SK-N-SH (cell line): ENCODE results near the gene AFF1. TPM values are rescaled to one million over a fixed set of nuclear protein-coding genes. Genes with fewer than 3 reads are reported as not detected.
"Not testable (repeated sequence)": the region's sequence is repeated elsewhere in the genome, so short reads cannot be mapped to it uniquely, and the experiment has no call there.

ENCODE experiments used
- CTCF ChIA-PET: fragments of 300-600, 350-600 bp; formaldehyde crosslinking; extraction: SDS; loops from one replicate; lab custom pipeline; 2021; lab: Yijun Ruan, JAX
- POLR2A ChIA-PET: fragments of 350-600 bp; sonication (Branson Sonifier 250); formaldehyde crosslinking; extraction: SDS; loops from one replicate; lab custom pipeline; 2020; ENCODE audit warnings: antibody characterized with exemption, inconsistent platforms; lab: Yijun Ruan, JAX
- DNase-seq: peaks from one replicate; pipeline ENCODE4 v3.0.0; 2012
- H2AFZ ChIP-seq: fragments of 200-600 bp; sonication (generic); 2 replicates; pipeline ENCODE4 v1.8.1; 2016; ENCODE audit warnings: antibody characterized with exemption, mild to moderate bottlenecking, low read depth
- H3F3A ChIP-seq: fragments of 200-600 bp; sonication (generic); replicated peaks from 2 replicates; pipeline ENCODE3; 2016; ENCODE audit warnings: antibody characterized with exemption, mild to moderate bottlenecking; ENCODE audit not compliant: insufficient read depth
- H3K27ac ChIP-seq, 2 experiments: fragments of 200-500 bp in 1 of 2; fragments of 200-600 bp in 1 of 2; sonication (Bioruptor generic) in 1 of 2; sonication (generic), shearing (Covaris generic) in 1 of 2; 2 replicates each; pipeline versions ENCODE4 v1.5.1 to v1.6.1; 2014 to 2016; ENCODE audit warnings: low read depth in 2 of 2, inconsistent platforms in 1 of 2, low read length in 1 of 2, mild to moderate bottlenecking in 1 of 2, mixed read lengths in 1 of 2
- H3K27me3 ChIP-seq: fragments of 200-600 bp; sonication (generic), shearing (Covaris generic); 2 replicates; pipeline ENCODE4 v1.6.1; 2016; ENCODE audit warnings: mixed run types; ENCODE audit not compliant: insufficient read depth
- H3K36me3 ChIP-seq, 2 experiments: fragments of 200-500 bp in 1 of 2; fragments of 200-600 bp in 1 of 2; sonication (Bioruptor generic) in 1 of 2; sonication (generic) in 1 of 2; replicated peaks in 1 of 2; 2 replicates each; pipeline versions ENCODE3 to v1.5.1; 2014 to 2016; ENCODE audit warnings: low read length in 1 of 2, mild to moderate bottlenecking in 1 of 2; ENCODE audit not compliant: insufficient read depth in 2 of 2, control insufficient read depth in 1 of 2
- H3K4me1 ChIP-seq, 2 experiments: fragments of 200-500 bp in 1 of 2; fragments of 200-600 bp in 1 of 2; sonication (Bioruptor generic) in 1 of 2; sonication (generic), shearing (Covaris generic) in 1 of 2; 2 replicates each; pipeline versions ENCODE4 v1.5.1 to v1.6.1; 2014 to 2016; ENCODE audit warnings: low read depth in 1 of 2, low read length in 1 of 2, mixed run types in 1 of 2; ENCODE audit not compliant: insufficient read depth in 2 of 2, control insufficient read depth in 1 of 2
- H3K4me2 ChIP-seq: fragments of 200-600 bp; sonication (generic), shearing (Covaris generic); 2 replicates; pipeline ENCODE4 v1.6.1; 2017; ENCODE audit warnings: mixed run types
- H3K4me3 ChIP-seq, 2 experiments: fragments of 200-500 bp in 1 of 2; fragments of 200-600 bp in 1 of 2; sonication (Bioruptor generic) in 1 of 2; sonication (generic), shearing (Covaris generic) in 1 of 2; 2 replicates each; pipeline versions ENCODE4 v1.5.1 to v1.8.1; 2014 to 2016; ENCODE audit warnings: low read depth in 2 of 2, inconsistent platforms in 1 of 2, low read length in 1 of 2, mild to moderate bottlenecking in 1 of 2, mixed read lengths in 1 of 2, moderate library complexity in 1 of 2
- H3K79me2 ChIP-seq: fragments of 200-600 bp; sonication (generic); 2 replicates; pipeline ENCODE4 v1.8.1; 2017; ENCODE audit warnings: mild to moderate bottlenecking; ENCODE audit not compliant: insufficient read depth
- H3K9ac ChIP-seq: fragments of 200-600 bp; sonication (generic); 2 replicates; pipeline ENCODE4 v1.6.1; 2017; ENCODE audit warnings: mixed run types
- H3K9me2 ChIP-seq: fragments of 200-600 bp; sonication (generic); 2 replicates; pipeline ENCODE4 v1.6.1; 2017; ENCODE audit warnings: mixed run types
- H3K9me3 ChIP-seq: fragments of 200-600 bp; sonication (generic); 2 replicates; pipeline ENCODE4 v1.6.1; 2017; ENCODE audit warnings: mixed run types, mild to moderate bottlenecking, moderate library complexity
- H4K20me1 ChIP-seq: fragments of 200-600 bp; sonication (generic); 2 replicates; pipeline ENCODE4 v1.6.1; 2017; ENCODE audit warnings: mild to moderate bottlenecking, mixed run types; ENCODE audit not compliant: insufficient read depth
- ELF1 ChIP-seq: IDR thresholded peaks from 2 replicates; pipeline ENCODE4 v1.4.0; 2012
- EZH2phosphoT487 ChIP-seq: fragments of 200-600 bp; sonication (generic); IDR thresholded peaks from 2 replicates; pipeline ENCODE4 v1.6.1; 2017; ENCODE audit warnings: low read depth, mixed run types, mild to moderate bottlenecking, antibody characterized with exemption, moderate library complexity, borderline replicate concordance
- FOSL2 ChIP-seq: IDR thresholded peaks from 2 replicates; pipeline ENCODE4 v1.4.0; 2012; ENCODE audit warnings: low read depth, mild to moderate bottlenecking, moderate library complexity, borderline replicate concordance
- GATA2 ChIP-seq: sonication (generic); formaldehyde crosslinking; IDR thresholded peaks from 2 replicates; pipeline ENCODE4 v1.5.0; 2020; ENCODE audit warnings: mild to moderate bottlenecking, missing genetic modification reagents
- NRF1 ChIP-seq: IDR thresholded peaks from 2 replicates; pipeline ENCODE4 v1.6.1; 2012; ENCODE audit warnings: low read depth, mild to moderate bottlenecking, low read length
- RFX5 ChIP-seq: IDR thresholded peaks from 2 replicates; pipeline ENCODE4 v1.6.1; 2012; ENCODE audit warnings: mild to moderate bottlenecking, improper control_type of control experiment, low read length
- SMC3 ChIP-seq: IDR thresholded peaks from 2 replicates; pipeline ENCODE4 v1.6.1; 2012; ENCODE audit warnings: low read depth, low read length, improper control_type of control experiment
- TCF12 ChIP-seq: IDR thresholded peaks from 2 replicates; pipeline ENCODE4 v1.4.0; 2012
- YY1 ChIP-seq: IDR thresholded peaks from 2 replicates; pipeline ENCODE4 v1.4.0; 2012; ENCODE audit warnings: low read depth, mild to moderate bottlenecking
- WGBS: methylation state at CpG from one replicate; pipeline ENCODE4 v1.1.6; 2017; ENCODE audit warnings: low lambda C conversion rate; 5-methylcytosine and 5-hydroxymethylcytosine counted together
- polyA plus RNA-seq, 3 experiments: library from polyadenylated mRNA; depleted of rRNA; stranded (reverse); fragments of >200 nt; gene quantifications; 2 replicates each; pipeline ENCODE4 v1.2.3, GENCODE V29; 2012
- TF ChIP-seq, protein P1 (sequence below): IDR thresholded peaks from 2 replicates; pipeline ENCODE4; 2012

AFF1 gene
- polyA plus RNA-seq, 1 of the 3 experiments (the other 2 are of a cell fraction): 2.7 TPM

GRCh38 chr4:87080462-87080861 lies 145.7 kb downstream of the AFF1 start:
- H3K9me3 ChIP-seq: no peaks in the 10 kb centered on the region
- 96% methylated on average over 3 of the region's 3 CpGs for WGBS
- H3K9me2 ChIP-seq: no peaks in the 10 kb centered on the region
- no peak overlapping the region for H3K9ac ChIP-seq
- H4K20me1 ChIP-seq: no peaks in the 10 kb centered on the region
- H3K4me1 ChIP-seq: no peaks in the 10 kb centered on the region; a peak in 1 of 4 replicates
- H3K27ac ChIP-seq: no peak overlapping the region
- TF ChIP-seq TCF12: no peak
- H3K27me3 ChIP-seq: no peaks in the 10 kb centered on the region
- POLR2A ChIA-PET: interaction anchor here (1.7 kb wide), 1 partner anchor 74 kb away, joined by 4 read pairs; no protein-coding TSS in a partner anchor
- no peak overlapping the region for H3K4me3 ChIP-seq
- CTCF ChIA-PET: interaction anchor here (1.1 to 2.7 kb wide), 6 partner anchors 9 to 159 kb away, joined by 3 to 20 read pairs (median 5); no protein-coding TSS in a partner anchor
- peaks cover 0 to 8% of the 10 kb centered on the region in 2 experiments for H3K36me3 ChIP-seq
- DNase-seq: no peak
- 0 out of 2 replicates have a peak, but pooled peaks cover 4% of the 10 kb centered on the region for H3K79me2 ChIP-seq
- H3K4me2 ChIP-seq: no peak overlapping the region
- no peaks in the 10 kb centered on the region for H3F3A ChIP-seq
- no peak overlapping the region for H2AFZ ChIP-seq

DNA sequence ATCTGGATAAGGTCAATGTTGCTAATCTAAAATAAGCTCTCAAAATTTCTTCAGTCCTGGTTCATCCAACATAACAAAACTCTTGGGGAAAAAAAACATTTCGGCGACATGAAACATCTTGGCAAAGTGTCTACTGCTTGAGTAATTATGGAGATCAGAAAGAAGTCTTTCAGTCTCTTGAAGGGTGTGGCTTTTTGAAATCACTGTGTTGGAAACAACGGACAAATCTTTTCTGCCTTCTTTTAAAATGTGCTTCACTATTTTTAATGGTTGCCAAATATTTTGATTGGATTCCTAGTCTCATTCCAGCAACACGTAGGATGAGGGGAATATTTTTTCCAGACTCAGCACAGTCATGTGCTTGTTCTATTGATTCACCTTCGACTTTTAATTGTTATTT lies 147.0 kb downstream of the AFF1 start:
- H3K36me3 ChIP-seq: peaks cover 0 to 8% of the 10 kb centered on the region in 2 experiments
- H3F3A ChIP-seq: no peaks in the 10 kb centered on the region
- no peak overlapping the region for H2AFZ ChIP-seq
- H3K4me3 ChIP-seq: no peak overlapping the region
- DNase-seq: no peak
- no peaks in the 10 kb centered on the region for H3K9me2 ChIP-seq
- H3K79me2 ChIP-seq: 0 out of 2 replicates have a peak, but pooled peaks cover 4% of the 10 kb centered on the region
- ChIA-PET POLR2A (no interaction called here), CTCF (interaction anchor here (0.7 to 1.0 kb wide), 2 partner anchors 46 to 159 kb away, joined by 3 read pairs; no protein-coding TSS in a partner anchor)
- no peak overlapping the region for H3K9ac ChIP-seq
- WGBS: 95% methylated on average over 5 of the region's 5 CpGs
- TF ChIP-seq RFX5 (no peak), GATA2 (CRISPR knock-in tag) (no peak), TCF12 (no peak), NRF1 (no peak), YY1 (no peak), SMC3 (no peak), FOSL2 (no peak), EZH2phosphoT487 (no peak), ELF1 (no peak)
- TF ChIP-seq, protein P1, sequence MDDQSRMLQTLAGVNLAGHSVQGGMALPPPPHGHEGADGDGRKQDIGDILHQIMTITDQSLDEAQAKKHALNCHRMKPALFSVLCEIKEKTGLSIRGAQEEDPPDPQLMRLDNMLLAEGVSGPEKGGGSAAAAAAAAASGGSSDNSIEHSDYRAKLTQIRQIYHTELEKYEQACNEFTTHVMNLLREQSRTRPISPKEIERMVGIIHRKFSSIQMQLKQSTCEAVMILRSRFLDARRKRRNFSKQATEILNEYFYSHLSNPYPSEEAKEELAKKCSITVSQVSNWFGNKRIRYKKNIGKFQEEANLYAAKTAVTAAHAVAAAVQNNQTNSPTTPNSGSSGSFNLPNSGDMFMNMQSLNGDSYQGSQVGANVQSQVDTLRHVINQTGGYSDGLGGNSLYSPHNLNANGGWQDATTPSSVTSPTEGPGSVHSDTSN: no peak
- H3K4me2 ChIP-seq: no peak overlapping the region
- no peaks in the 10 kb centered on the region for H3K9me3 ChIP-seq
- H3K4me1 ChIP-seq: no peaks in the 10 kb centered on the region
- no peak overlapping the region for H3K27ac ChIP-seq
- H4K20me1 ChIP-seq: no peaks in the 10 kb centered on the region
- H3K27me3 ChIP-seq: no peaks in the 10 kb centered on the region

DNA sequence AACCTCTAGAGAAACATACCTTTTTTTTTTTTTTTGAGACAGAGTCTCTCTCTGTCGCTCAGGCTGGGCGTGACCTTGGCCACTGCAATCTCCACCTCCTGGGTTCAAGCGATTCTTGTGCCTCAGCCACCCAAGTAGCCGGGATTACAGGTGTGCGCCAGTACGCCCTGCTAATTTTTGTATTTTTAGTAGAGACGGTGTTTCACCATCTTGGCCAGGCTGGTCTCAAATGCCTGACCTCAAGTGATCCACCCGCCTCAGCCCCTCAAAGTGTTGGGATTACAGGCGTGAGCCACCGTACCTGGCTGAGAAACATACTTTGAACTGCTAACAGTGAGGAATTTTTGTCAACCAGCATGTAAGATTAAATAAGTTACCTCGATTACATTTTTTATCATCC lies 150.9 kb downstream of the AFF1 start:
- H3K9ac ChIP-seq, H3K9me2 ChIP-seq, H3K4me3 ChIP-seq, H3K4me1 ChIP-seq, DNase-seq, H3K27ac ChIP-seq, CTCF ChIA-PET, H3K27me3 ChIP-seq, POLR2A ChIA-PET, H3K9me3 ChIP-seq, H2AFZ ChIP-seq, H3K79me2 ChIP-seq, H3F3A ChIP-seq, H4K20me1 ChIP-seq, H3K4me2 ChIP-seq: not testable (repeated sequence)
- peaks cover 4 to 11% of the 10 kb centered on the region in 2 experiments for H3K36me3 ChIP-seq
- WGBS: 97% methylated on average over 11 of the region's 11 CpGs
